Transverse colon (tissue), 4 donors: ENCODE measurements around the gene PITPNC1.

Source experiments
- CTCF ChIP-seq, 5 experiments: fragments of 200-600 bp in 3 of 5; fragments of 450-650 bp in 2 of 5; sonication (generic) in 3 of 5; IDR thresholded peaks; 1 replicate in 2 of 5; 2 replicates in 3 of 5; pipeline ENCODE4 v1.5.1; 2016 to 2017; ENCODE audit warnings: antibody characterized with exemption in 5 of 5, inconsistent platforms in 3 of 5, mild to moderate bottlenecking in 2 of 5, moderate library complexity in 1 of 5
- EP300 ChIP-seq: sonication (generic); formaldehyde crosslinking; IDR thresholded peaks from one replicate; pipeline ENCODE4 v1.6.1; 2017; ENCODE audit warnings: antibody characterized with exemption, low read depth
- POLR2AphosphoS5 ChIP-seq, 3 donors: sonication (generic); formaldehyde crosslinking; IDR thresholded peaks; one replicate each; pipeline ENCODE4 v1.6.1; 2016; ENCODE audit warnings: antibody characterized with exemption in 3 of 3

- no peak for TF ChIP-seq CTCF (IDR thresholded peaks at IDR 0.05)
- no peak for TF ChIP-seq POLR2AphosphoS5 (IDR thresholded peaks at IDR 0.05)
- TF ChIP-seq EP300, result no peak
These were observed 37.0 kb downstream of the PITPNC1 start for GRCh38 chr17:67414130-67414529.
